ENCODE measurements around the gene EXOC4.

EXOC4 gene

GRCh38 chr7:133583545-133584171 lies 330.8 kb downstream of the EXOC4 start:
- DNase-seq = no peak

DNA sequence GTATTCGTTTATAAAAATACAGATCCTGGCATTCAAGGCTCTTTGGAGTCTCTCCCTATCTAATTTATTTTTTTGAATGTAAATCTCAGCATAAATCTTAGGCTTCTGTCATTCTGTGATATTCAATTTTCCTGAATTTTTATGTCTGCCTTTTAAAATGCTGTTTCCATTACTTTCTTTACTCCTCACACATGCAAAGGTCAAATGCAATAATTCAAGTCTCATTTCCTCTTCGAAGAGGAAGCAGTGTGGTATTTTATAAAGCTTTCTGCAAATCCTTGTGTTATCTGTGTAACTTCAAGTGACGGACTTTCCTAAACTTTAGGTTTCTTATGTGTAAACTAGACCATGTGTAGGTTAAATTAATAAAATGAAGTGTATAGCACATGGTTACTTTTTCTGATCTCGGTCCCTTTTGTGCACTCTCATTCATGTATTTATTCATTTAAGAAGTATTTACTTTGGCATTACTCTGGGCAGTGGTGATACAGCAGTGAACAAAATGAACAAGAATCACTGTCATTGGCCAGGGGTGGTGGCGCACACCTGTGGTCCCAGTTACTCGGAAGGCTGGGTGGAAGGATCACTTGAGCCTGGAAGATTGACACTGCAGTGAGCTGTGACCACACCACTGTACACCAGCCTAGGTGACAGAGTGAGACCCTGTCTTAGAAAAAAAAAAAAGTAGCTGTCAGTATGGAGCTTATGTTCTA lies 332.2 kb downstream of the EXOC4 start:
- DNase-seq = no peak

- DNase-seq = no peak
Measured at GRCh38 chr7:133586253-133586652, 333.4 kb downstream of the EXOC4 start.

GRCh38 chr7:133587903-133588302 lies 335.0 kb downstream of the EXOC4 start:
- DNase-seq = no peak

- DNase-seq = no peak
Measured at GRCh38 chr7:133590795-133591194, 337.9 kb downstream of the EXOC4 start.

DNA sequence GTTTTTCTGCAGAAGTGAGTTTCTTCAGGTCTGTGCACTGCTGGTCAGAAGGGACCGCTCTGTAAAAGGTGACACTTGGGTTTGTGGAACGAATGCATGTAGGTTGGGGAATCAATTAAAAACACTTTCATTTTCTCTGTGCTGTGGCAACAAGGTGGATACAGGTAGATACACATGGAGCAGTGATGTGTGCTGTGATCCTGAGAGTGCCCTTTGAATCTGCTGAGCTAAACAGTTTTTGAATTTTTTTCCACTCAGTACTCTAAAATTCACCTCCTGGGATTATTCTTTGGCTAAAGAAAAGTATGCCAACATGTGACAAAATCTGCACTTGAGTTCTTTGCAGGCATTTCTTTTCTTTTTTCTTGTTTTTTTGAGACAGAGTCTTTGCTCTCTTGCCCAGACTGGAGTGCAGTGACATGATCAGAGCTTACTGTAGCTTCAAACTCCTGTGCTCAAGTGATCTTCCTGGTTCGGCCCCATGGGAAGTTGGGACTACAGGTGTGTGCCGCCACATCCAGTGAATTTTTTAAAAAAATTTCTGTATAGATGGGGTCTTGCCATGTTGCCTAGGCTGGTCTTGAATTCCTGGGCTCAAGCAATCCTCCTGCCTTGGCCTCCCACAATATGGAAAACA lies 338.9 kb downstream of the EXOC4 start:
- DNase-seq = no peak

- DNase-seq = no peak
Measured at GRCh38 chr7:133593561-133593960, 340.7 kb downstream of the EXOC4 start.

DNA sequence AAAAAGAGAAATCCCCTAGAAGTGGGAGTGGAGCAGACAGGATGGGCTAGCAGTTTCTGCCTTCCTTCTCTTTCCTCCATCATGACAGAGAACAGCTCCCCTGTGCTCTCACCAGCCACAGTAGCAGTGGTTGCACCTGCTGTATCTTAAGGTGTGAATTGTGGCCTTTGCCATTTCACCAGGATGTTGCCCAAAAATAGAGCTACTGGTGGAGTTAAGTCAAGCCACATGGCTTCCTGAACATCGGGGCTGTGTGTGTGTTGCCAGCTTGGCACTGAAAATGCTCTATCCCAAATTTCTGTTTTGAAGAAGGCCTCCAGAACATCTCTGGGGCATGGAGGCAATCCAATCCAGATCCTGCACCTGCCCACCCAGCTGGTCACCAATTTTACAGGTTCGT lies 348.7 kb downstream of the EXOC4 start:
- no peak for DNase-seq

DNA sequence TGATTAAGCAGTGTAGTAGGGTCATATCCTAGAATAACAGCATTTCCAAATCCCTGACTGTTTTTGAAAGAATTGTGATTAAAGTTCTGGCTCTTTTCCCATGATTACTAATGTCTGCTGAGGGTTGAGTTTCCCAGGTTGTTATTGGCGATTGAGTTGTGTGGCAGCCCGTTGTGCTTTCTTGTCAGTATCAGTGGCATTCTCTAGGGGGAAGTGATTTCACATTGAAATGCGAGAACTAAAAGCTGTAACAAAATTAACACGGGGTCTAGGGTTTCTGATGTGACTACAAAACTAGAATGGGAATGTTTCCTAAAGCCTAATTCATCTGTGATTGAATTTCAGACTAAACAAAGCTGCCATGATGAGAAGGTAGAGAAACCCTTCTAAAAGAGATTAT lies 349.4 kb downstream of the EXOC4 start:
- DNase-seq = no peak

- DNase-seq = no peak
Measured at GRCh38 chr7:133606991-133607390, 354.1 kb downstream of the EXOC4 start.

GRCh38 chr7:133609806-133610205 lies 356.9 kb downstream of the EXOC4 start:
- DNase-seq = no peak

- no peak for DNase-seq
Measured at GRCh38 chr7:133611955-133612354, 359.1 kb downstream of the EXOC4 start.

DNA sequence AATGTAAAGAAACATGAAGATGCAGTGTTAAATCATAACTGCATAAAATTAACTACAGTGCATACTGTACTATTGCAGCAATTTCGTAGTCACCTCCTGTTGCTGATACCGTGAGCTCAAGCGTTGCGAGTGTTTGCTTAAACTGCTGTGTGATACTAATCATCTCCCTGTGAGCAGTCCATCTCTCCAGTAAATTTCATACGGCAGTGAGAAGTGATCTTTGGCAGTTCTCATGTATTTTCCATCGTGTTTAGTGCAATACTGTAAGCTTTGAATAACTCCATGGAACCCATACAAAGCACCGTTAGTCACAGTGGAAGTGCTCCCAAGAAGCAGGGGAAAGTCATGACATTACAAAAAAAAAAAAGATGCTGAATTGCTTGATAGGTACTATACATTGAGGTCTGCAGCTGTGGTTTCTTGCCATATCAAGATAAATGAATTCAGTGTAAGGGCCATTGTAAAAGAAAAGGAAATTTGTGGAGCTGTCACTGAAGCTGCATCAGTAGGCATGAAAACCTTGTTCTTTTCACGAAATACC lies 360.4 kb downstream of the EXOC4 start:
- no peak for DNase-seq

DNA sequence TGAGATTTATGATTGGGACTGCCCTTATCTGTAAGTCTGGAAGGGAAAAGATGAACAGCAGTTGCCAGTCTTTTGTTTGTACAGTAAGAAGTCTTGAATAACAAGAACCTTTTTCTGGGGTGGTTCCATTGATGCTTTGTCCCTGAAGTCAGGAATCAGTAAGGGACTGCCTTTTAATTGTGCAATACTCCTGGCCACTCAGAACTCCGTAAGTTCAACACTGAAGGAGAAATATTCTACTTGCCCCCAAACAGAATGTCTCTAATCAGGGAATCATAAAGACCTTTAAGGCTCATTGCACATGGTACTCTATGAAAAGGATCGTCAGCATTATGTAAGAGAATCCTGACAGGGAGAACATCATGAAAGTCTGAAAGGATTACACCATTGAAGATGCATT lies 361.4 kb downstream of the EXOC4 start:
- DNase-seq = no peak

DNA sequence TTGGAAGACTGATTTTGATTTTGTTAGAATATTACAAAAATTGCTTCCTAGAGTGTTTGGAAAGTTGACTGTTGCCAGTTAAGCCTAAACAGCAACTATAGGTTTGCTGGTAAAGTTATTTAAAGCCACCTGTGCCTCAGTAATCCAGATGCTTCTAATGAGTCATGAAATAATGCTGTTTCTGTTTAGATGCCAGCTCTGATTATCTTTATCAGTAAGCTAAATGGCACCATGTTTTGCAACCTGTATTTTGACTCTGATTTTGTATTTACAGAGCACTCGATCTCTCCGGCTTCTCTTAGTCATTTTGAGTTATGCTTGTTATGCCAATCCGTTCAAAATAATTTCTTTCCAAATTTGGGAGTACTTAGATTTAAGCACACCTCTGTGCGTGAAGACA lies 366.1 kb downstream of the EXOC4 start:
- no peak for DNase-seq

DNA sequence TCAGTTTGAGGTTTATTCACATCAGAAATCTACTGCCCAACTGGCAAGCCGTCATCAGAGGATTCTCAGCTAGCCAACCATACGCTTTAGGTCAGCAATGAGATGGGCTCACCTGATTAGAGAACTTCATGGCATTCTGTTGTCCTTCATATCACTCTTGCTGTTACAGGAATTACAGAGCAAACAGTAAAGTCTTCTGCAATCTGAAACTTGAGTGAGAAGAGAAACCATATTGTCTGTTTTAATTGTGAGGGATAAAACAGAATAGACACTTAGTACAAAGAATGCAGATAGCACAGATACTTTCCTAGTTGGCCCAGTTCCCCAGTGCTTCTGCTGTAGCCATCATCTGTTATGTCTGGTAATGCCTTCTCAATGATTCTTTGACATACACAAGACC lies 366.6 kb downstream of the EXOC4 start:
- DNase-seq = no peak

GRCh38 chr7:133623721-133624120 lies 370.8 kb downstream of the EXOC4 start:
- DNase-seq = no peak

DNA sequence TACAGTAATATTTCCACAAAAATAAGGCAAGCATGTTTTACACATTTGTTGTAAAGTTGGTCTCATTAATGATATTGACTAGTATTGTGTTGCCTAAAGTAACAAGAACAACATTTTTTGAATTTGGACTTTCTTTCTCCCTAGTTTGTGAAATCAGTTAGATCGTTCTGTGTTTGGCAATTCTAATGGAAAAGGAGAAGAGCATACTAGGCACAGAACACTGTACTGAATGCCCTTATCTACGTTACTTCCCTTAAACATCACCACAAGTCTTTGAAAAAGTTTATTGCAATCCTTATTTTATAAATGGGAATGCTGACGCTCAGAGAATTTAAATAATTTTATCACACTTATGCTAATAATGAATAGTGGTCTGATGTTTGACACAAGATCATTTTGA lies 372.2 kb downstream of the EXOC4 start:
- DNase-seq = no peak

- DNase-seq = no peak
Measured at GRCh38 chr7:133629701-133630100, 376.8 kb downstream of the EXOC4 start.

DNA sequence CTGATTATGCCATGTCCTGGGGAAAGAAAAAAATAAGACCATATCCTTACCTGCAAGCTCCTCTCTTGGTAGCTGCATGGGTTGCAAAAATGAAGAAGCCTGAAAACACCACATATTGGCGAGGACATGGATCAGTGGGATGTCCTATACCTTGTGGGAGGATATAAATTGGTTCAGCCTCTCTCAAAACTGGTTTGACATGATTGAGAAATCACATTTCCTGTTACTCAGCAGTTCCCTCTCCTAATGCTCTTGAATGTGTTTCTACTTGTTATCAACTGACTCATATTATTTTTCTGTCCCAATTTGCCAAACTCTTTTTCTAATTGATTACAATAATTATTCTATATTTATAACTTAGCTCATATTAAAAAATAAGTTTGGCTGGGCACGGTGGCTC lies 380.2 kb downstream of the EXOC4 start:
- DNase-seq = no peak

DNA sequence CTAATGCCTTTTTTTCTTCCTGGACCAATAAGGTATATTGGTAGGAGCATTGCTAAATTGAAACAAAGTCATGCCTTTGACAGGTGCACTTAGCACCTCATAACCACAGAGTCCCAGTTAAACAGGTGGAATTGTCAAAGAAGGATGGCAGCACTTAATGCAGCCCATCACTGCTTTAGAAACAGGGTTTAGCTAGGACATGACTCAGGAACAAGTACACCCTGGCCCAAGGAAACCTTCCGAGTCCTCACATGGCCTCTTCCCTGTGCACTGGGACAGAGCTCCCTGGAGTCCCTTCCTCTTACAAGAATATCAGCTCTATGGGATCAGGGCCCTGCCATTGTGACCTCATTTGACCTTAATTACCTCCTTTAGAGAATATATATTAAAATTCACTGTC lies 382.7 kb downstream of the EXOC4 start:
- DNase-seq = no peak

DNA sequence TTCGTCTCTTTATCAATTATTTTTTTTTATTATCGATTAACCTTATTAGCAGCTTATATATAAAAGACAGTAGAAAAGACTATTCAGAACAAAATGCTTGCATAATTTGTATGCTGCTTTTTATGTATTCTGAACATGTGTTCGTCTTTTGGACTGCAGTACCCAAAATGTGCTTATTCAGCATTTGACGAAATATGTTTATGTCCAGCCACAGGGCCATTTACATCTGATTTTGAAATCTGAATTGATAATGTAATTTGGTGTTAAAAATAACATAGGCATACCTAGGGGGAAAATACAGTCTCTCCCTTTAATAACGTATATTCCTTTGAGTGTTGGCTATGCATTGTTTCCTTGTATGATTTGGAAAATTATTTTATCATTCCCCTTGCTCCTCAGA lies 386.0 kb downstream of the EXOC4 start:
- no peak for DNase-seq

GRCh38 chr7:133641436-133641835 lies 388.6 kb downstream of the EXOC4 start:
- no peak for DNase-seq

DNA sequence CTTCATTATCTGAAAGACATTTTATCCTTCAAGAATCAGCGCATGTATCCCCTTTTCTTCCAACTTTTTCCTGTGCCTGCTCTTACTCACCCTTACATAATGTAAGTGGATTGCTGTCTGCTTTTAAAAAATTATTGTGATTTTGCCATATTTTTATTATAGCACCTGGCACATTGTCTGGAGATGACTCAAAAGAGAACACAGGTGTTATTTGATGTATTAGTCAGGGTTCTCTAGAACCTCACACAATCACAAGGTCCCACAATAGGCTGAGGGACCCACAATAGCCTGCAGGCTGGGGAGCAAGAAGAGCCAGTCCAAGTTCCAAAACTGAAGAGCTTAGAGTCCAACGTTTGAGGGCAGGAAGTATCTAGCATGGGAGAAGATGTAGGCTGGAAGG lies 390.0 kb downstream of the EXOC4 start:
- no peak for DNase-seq

All from stimulated activated CD4-positive, alpha-beta T cell treated with anti-CD3 and anti-CD28 coated beads, Interleukin-15, amount 100 ng/mL, for 24 hours (primary cell).